Mesendoderm (in vitro differentiated cells): ENCODE data around the gene TMEM200B. TPM values are rescaled to one million over a fixed set of nuclear protein-coding genes. Genes with fewer than 3 reads are reported as not detected.

Experiments
- DNase-seq: peaks from one replicate; pipeline ENCODE4 v3.0.0; 2013
- H2AK5ac ChIP-seq: 2 replicates; pipeline ENCODE4 v1.6.1; 2013; ENCODE audit warnings: low read length, inconsistent platforms
- H2BK120ac ChIP-seq: 2 replicates; pipeline ENCODE4 v1.6.1; 2013; ENCODE audit warnings: low read depth, mild to moderate bottlenecking, low read length, moderate library complexity, mixed read lengths
- H2BK15ac ChIP-seq: replicated peaks from 2 replicates; pipeline ENCODE4 v1.6.1; 2013; ENCODE audit warnings: low read depth, mild to moderate bottlenecking, moderate library complexity
- H2BK5ac ChIP-seq: 2 replicates; pipeline ENCODE4 v1.6.1; 2013; ENCODE audit warnings: low read length, inconsistent platforms
- H3K18ac ChIP-seq: 2 replicates; pipeline ENCODE4 v1.6.1; 2013; ENCODE audit warnings: mild to moderate bottlenecking, low read length, mixed read lengths
- H3K23ac ChIP-seq: one replicate; pipeline ENCODE4 v1.6.1; 2013; ENCODE audit warnings: low read length
- H3K27ac ChIP-seq: 2 replicates; pipeline ENCODE4 v1.5.1; 2013; ENCODE audit warnings: low read depth, mild to moderate bottlenecking, inconsistent platforms, low read length, moderate library complexity
- H3K27me3 ChIP-seq: 2 replicates; pipeline ENCODE4 v1.6.1; 2013; ENCODE audit warnings: low read length, control low read depth, mild to moderate bottlenecking, inconsistent platforms; ENCODE audit not compliant: insufficient read depth, poor library complexity
- H3K36me3 ChIP-seq: 2 replicates; pipeline ENCODE4 v1.6.1; 2013; ENCODE audit warnings: low read length, inconsistent platforms; ENCODE audit not compliant: control insufficient read depth, insufficient read depth
- H3K4ac ChIP-seq: one replicate; pipeline ENCODE4 v1.6.1; 2013; ENCODE audit warnings: low read depth, mild to moderate bottlenecking, low read length, moderate library complexity
- H3K4me1 ChIP-seq: 2 replicates; pipeline ENCODE4 v1.6.1; 2013; ENCODE audit warnings: low read depth, low read length, inconsistent platforms; ENCODE audit not compliant: control insufficient read depth
- H3K4me2 ChIP-seq: 2 replicates; pipeline ENCODE4 v1.6.1; 2013; ENCODE audit warnings: low read length
- H3K4me3 ChIP-seq: 2 replicates; pipeline ENCODE4 v1.5.1; 2013; ENCODE audit warnings: mild to moderate bottlenecking, low read length
- H3K56ac ChIP-seq: one replicate; pipeline ENCODE4 v1.6.1; 2013; ENCODE audit warnings: low read length
- H3K79me1 ChIP-seq: 2 replicates; pipeline ENCODE4 v1.6.1; 2013; ENCODE audit warnings: low read length, inconsistent platforms
- H3K79me2 ChIP-seq: 2 replicates; pipeline ENCODE4 v1.6.1; 2013; ENCODE audit warnings: mild to moderate bottlenecking, low read length; ENCODE audit not compliant: control insufficient read depth, insufficient read depth
- H3K9ac ChIP-seq: 2 replicates; pipeline ENCODE4 v1.6.1; 2013; ENCODE audit warnings: low read length, inconsistent platforms
- H4K5ac ChIP-seq: one replicate; pipeline ENCODE4 v1.6.1; 2013; ENCODE audit warnings: low read length
- H4K8ac ChIP-seq: one replicate; pipeline ENCODE4 v1.6.1; 2013; ENCODE audit warnings: low read depth, mild to moderate bottlenecking, control low read depth, low read length, moderate library complexity
- WGBS: extraction: QIAGEN DNeasy Blood & Tissue Kit; methylation state at CpG from one replicate; pipeline ENCODE4 v1.1.7; 2013; ENCODE audit warnings: low lambda C conversion rate, missing lambda C conversion rate; ENCODE audit not compliant: insufficient coverage; ENCODE audit errors: extremely low coverage; 5-methylcytosine and 5-hydroxymethylcytosine counted together
- small RNA-seq: library from polyadenylated mRNA; stranded (forward); fragments of <200 nt; extraction: miRNeasy Mini kit (QIAGEN cat#:217004); gene quantifications from one replicate; pipeline ENCODE3, GENCODE V24; 2013; ENCODE audit not compliant: insufficient read depth

TMEM200B gene

DNA sequence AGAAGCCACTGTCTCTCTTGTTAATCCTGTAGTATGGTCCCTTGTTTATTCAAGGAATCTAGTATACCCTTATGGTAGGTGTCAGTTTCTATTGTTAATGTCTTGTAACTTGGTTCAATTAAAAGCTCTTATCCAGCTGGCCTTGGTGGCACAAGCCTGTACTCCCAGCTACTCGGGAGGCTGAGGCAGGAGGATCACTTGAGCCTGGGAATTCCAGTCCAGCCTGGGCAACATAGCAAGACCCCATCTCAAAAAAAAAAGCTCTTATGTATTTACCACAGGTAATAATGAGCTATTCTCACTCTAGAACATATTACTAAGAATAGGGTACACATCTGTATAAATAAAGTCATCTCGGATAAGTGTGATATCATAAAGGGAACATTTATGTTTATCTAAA is 46.5 kb downstream of the TMEM200B start:
- H2AK5ac ChIP-seq: no peak overlapping the region
- no peaks in the 10 kb centered on the region for H3K36me3 ChIP-seq
- no peak overlapping the region for H3K9ac ChIP-seq
- H4K8ac ChIP-seq: no peak overlapping the region
- H3K27ac ChIP-seq: no peak overlapping the region
- WGBS: no CpG with 5 or more reads among the region's 2 CpGs
- H3K79me2 ChIP-seq: no peaks in the 10 kb centered on the region
- no peaks in the 10 kb centered on the region for H3K4me1 ChIP-seq
- H3K56ac ChIP-seq: no peak overlapping the region
- no peak overlapping the region for H3K4ac ChIP-seq
- no peak overlapping the region for H2BK15ac ChIP-seq
- no peak overlapping the region for H3K4me3 ChIP-seq
- no peak overlapping the region for H2BK120ac ChIP-seq
- H3K27me3 ChIP-seq: no peaks in the 10 kb centered on the region
- no peak for DNase-seq
- H3K4me2 ChIP-seq: no peak overlapping the region
- H3K23ac ChIP-seq: no peak overlapping the region
- H3K79me1 ChIP-seq: no peaks in the 10 kb centered on the region
- H4K5ac ChIP-seq: no peak overlapping the region
- H2BK5ac ChIP-seq: no peak overlapping the region
- H3K18ac ChIP-seq: no peak overlapping the region

Small RNAs within 50 kb of the gene (small RNA-seq; reads per million reads assigned to genes)
- not detected for gene RF02271
